ENCODE measurements around the gene ZBED5.

The ZBED5 gene

DNA sequence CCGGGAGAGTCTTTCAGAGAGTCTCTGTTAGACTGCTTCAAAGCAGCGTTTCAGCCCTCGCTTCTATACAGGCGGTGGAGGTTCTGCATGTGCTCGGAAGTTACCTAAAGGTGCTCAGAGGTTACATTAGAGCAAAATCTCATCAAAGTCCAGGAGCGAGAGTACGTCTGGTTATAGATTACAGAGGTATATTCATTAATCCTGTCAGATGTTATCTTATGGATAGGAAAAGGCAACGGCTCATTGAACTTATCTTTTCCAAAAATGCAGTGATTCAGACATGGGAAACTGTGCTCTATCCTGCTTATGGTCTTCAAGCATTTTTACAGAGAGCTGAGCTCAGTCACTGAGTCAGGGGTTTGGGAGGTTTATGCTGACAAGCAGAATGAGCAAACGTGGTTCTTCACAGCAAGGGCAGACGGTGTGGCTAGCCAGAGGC is 9.1 kb upstream of the ZBED5 start:
- Histone ChIP-seq H3K4me3 (ENCODE audit: severe bottlenecking) (no peak overlapping the region), H3K27me3 (ENCODE audit: insufficient read depth, poor library complexity, severe bottlenecking) (no peaks in the 10 kb centered on the region), H3K27ac (ENCODE audit: poor library complexity, severe bottlenecking) (no peak overlapping the region), H3K9me3 (ENCODE audit: severe bottlenecking) (no peaks in the 10 kb centered on the region), H3K4me1 (ENCODE audit: insufficient read depth, poor library complexity, severe bottlenecking) (no peaks in the 10 kb centered on the region), H3K36me3 (ENCODE audit: low read depth) (0 out of 2 replicates have a peak, but pooled peaks cover under 1% of the 10 kb centered on the region)
- no peak for ATAC-seq (ENCODE audit: low read depth)
- TF ChIP-seq, protein P1, sequence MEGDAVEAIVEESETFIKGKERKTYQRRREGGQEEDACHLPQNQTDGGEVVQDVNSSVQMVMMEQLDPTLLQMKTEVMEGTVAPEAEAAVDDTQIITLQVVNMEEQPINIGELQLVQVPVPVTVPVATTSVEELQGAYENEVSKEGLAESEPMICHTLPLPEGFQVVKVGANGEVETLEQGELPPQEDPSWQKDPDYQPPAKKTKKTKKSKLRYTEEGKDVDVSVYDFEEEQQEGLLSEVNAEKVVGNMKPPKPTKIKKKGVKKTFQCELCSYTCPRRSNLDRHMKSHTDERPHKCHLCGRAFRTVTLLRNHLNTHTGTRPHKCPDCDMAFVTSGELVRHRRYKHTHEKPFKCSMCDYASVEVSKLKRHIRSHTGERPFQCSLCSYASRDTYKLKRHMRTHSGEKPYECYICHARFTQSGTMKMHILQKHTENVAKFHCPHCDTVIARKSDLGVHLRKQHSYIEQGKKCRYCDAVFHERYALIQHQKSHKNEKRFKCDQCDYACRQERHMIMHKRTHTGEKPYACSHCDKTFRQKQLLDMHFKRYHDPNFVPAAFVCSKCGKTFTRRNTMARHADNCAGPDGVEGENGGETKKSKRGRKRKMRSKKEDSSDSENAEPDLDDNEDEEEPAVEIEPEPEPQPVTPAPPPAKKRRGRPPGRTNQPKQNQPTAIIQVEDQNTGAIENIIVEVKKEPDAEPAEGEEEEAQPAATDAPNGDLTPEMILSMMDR (IDR thresholded peaks at IDR 0.05; ENCODE audit: poor library complexity, severe bottlenecking): no peak
- DNase-seq (ENCODE audit: low spot score): no peak

DNA sequence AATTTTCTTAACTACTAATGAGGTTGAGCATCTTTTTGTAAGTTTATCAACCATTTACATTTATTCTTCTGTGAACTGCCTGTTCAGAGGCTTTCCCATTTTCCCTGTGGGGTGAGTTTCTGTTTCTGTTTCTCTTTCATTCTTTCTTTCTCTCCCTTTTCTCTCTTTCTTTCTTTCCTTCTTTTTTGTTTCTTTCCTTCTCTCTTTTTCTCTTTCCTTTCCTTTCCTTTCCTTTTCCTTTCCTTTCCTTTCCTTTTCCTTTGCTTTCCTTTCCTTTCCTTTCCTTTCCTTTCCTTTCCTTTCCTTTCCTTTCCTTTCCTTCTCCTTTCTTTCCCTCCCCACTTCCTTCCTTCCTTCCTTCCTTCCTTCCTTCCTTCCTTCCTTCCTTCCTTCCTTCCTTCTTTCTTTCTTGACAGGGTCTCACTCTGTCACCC is 8.0 kb upstream of the ZBED5 start:
- TF ChIP-seq, protein P1 (IDR thresholded peaks at IDR 0.05; ENCODE audit: poor library complexity, severe bottlenecking): no peak
- no peak overlapping the region for H3K27ac ChIP-seq (ENCODE audit: poor library complexity, severe bottlenecking)
- H3K4me1 ChIP-seq (ENCODE audit: insufficient read depth, poor library complexity, severe bottlenecking): no peaks in the 10 kb centered on the region
- no peak overlapping the region for H3K4me3 ChIP-seq (ENCODE audit: severe bottlenecking)
- DNase-seq (ENCODE audit: low spot score) (no peak), ATAC-seq (ENCODE audit: low read depth) (no peak)
- no peaks in the 10 kb centered on the region for H3K9me3 ChIP-seq (ENCODE audit: severe bottlenecking)
- no peaks in the 10 kb centered on the region for H3K36me3 ChIP-seq (ENCODE audit: low read depth)
- no peaks in the 10 kb centered on the region for H3K27me3 ChIP-seq (ENCODE audit: insufficient read depth, poor library complexity, severe bottlenecking)

DNA sequence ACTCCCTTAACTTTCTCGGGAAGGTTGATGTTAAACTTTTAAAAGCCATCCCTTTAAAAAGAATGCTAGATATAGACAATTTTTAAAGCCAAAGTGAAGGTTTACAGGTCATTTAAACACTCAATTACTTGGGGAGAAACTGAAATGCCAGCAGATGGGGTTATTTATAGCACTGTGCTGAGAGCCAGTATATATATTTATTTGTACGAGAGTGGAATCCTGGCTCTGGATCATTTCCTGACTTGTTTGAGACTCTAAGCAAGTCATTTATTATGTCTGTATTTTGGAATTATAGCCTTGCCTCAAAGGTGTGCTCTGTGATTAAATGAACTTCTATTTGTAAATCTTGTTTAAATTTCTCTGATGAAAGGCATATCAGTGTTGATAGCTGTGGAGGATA is 6.8 kb upstream of the ZBED5 start:
- TF ChIP-seq, protein P1 (IDR thresholded peaks at IDR 0.05; ENCODE audit: poor library complexity, severe bottlenecking): no peak
- H3K4me1 ChIP-seq (ENCODE audit: insufficient read depth, poor library complexity, severe bottlenecking): no peaks in the 10 kb centered on the region

DNA sequence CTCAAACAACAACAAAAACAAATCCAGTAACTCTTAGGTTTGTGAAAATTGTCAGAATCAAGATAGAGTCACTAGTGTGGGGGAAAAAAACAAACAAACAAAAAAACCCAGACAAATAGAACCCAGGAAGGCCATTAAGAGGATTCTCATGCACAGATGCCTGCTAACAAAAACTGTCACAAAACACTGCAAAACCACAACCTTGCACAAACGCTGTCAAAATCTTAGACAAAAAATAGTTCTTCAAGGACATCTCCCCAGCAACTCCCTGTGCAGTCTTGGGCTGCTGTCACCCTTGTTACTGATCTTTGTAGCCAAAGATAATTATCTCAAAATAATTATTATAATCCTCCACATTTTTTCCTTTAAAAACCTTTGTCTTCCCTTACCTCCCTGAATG is 4.6 kb upstream of the ZBED5 start:
- DNase-seq (ENCODE audit: low spot score): no peak
- Histone ChIP-seq H3K4me3 (ENCODE audit: severe bottlenecking) (no peak overlapping the region), H3K9me3 (ENCODE audit: severe bottlenecking) (no peaks in the 10 kb centered on the region), H3K4me1 (ENCODE audit: insufficient read depth, poor library complexity, severe bottlenecking) (no peaks in the 10 kb centered on the region), H3K36me3 (ENCODE audit: low read depth) (no peaks in the 10 kb centered on the region), H3K27ac (ENCODE audit: poor library complexity, severe bottlenecking) (no peak overlapping the region), H3K27me3 (ENCODE audit: insufficient read depth, poor library complexity, severe bottlenecking) (no peaks in the 10 kb centered on the region)
- no peak for ATAC-seq (ENCODE audit: low read depth)
- TF ChIP-seq, protein P1 (IDR thresholded peaks at IDR 0.05; ENCODE audit: poor library complexity, severe bottlenecking): no peak

More for the DNA sequence above, 6.8 kb upstream of the ZBED5 start:
- Histone ChIP-seq H3K27me3 (ENCODE audit: insufficient read depth, poor library complexity, severe bottlenecking) (no peaks in the 10 kb centered on the region), H3K27ac (ENCODE audit: poor library complexity, severe bottlenecking) (no peak overlapping the region), H3K4me3 (ENCODE audit: severe bottlenecking) (no peak overlapping the region), H3K36me3 (ENCODE audit: low read depth) (no peaks in the 10 kb centered on the region), H3K9me3 (ENCODE audit: severe bottlenecking) (no peaks in the 10 kb centered on the region)
- ATAC-seq (ENCODE audit: low read depth) (no peak), DNase-seq (ENCODE audit: low spot score) (no peak)

DNA sequence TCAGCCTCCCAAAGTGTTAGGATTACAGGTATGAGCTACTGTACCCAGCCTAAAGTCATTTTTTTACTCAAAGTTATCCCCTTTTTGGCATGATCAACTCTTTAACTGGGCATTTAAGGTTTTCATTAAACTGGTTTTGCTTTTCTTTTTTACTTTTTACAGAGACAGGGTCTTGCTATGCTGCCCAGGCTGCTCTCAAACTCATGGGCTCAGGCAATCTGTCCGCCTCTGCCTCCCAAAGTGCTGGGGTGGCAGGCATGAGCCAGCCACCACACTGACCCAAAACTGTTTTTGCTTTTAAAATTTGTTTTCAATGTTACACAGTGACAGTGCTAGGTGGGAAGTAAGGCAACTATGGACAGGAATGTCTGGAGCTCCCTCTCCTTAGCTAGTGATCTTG is 3.9 kb upstream of the ZBED5 start:
- no peak for DNase-seq (ENCODE audit: low spot score)
- peaks cover 3% of the 10 kb centered on the region for H3K36me3 ChIP-seq (ENCODE audit: low read depth)
- H3K4me1 ChIP-seq (ENCODE audit: insufficient read depth, poor library complexity, severe bottlenecking): peaks cover under 1% of the 10 kb centered on the region
- H3K27ac ChIP-seq (ENCODE audit: poor library complexity, severe bottlenecking): no peak overlapping the region
- no peaks in the 10 kb centered on the region for H3K9me3 ChIP-seq (ENCODE audit: severe bottlenecking)
- no peaks in the 10 kb centered on the region for H3K27me3 ChIP-seq (ENCODE audit: insufficient read depth, poor library complexity, severe bottlenecking)
- TF ChIP-seq, protein P1 (IDR thresholded peaks at IDR 0.05; ENCODE audit: poor library complexity, severe bottlenecking): no peak
- ATAC-seq (ENCODE audit: low read depth): no peak
- no peak overlapping the region for H3K4me3 ChIP-seq (ENCODE audit: severe bottlenecking)

All from RWPE2 (cell line).